HepG2 (cell line): ENCODE data around the gene RNASE4. TPM values are rescaled to one million over a fixed set of nuclear protein-coding genes. Genes with fewer than 3 reads are reported as not detected.
A peak's percentile ranks its signal among the peaks of the same experiment; 100 is the strongest.

Experiments used
- AGO1 ChIP-seq: fragments of 200-400 bp; formaldehyde crosslinking; IDR thresholded peaks from 2 replicates; pipeline ENCODE4 v1.6.1; 2017; ENCODE audit warnings: mild to moderate bottlenecking, low read depth, low read length, moderate library complexity; ENCODE audit not compliant: poor library complexity, severe bottlenecking
- ARID5B ChIP-seq: IDR thresholded peaks from 2 replicates; pipeline ENCODE4 v1.4.0; 2020; ENCODE audit warnings: mild to moderate bottlenecking, missing genetic modification reagents
- BATF2 ChIP-seq: sonication (generic); formaldehyde crosslinking; IDR thresholded peaks from 2 replicates; pipeline ENCODE4 v1.8.0; 2022; ENCODE audit warnings: mild to moderate bottlenecking, missing genetic modification reagents, moderate library complexity
- CBFB ChIP-seq: sonication (generic); formaldehyde crosslinking; IDR thresholded peaks from 2 replicates; pipeline ENCODE4 v1.4.0; 2020; ENCODE audit warnings: missing genetic modification reagents
- KDM3A ChIP-seq: IDR thresholded peaks from 2 replicates; pipeline ENCODE4 v1.6.1; 2018; ENCODE audit warnings: low read depth, missing compliant biosample characterization
- KDM4B ChIP-seq: sonication (generic); formaldehyde crosslinking; IDR thresholded peaks from 2 replicates; pipeline ENCODE4 v1.4.0; 2020; ENCODE audit warnings: missing genetic modification reagents
- MAZ ChIP-seq, 2 experiments: sonication (generic) in 1 of 2; formaldehyde crosslinking in 1 of 2; IDR thresholded peaks; 2 replicates each; pipeline versions ENCODE4 v1.5.0 to v1.6.1; 2012 to 2020; ENCODE audit warnings: low read depth in 2 of 2, mild to moderate bottlenecking in 2 of 2, borderline replicate concordance in 1 of 2, improper control_type of control experiment in 1 of 2, low read length in 1 of 2, missing genetic modification reagents in 1 of 2, moderate library complexity in 1 of 2
- MTF1 ChIP-seq: sonication (generic); formaldehyde crosslinking; IDR thresholded peaks from 2 replicates; pipeline ENCODE4 v1.5.0; 2020; ENCODE audit warnings: missing genetic modification reagents
- NCOA5 ChIP-seq: sonication (generic); formaldehyde crosslinking; IDR thresholded peaks from 2 replicates; pipeline ENCODE4 v1.4.0; 2020; ENCODE audit warnings: missing genetic modification reagents
- PRMT3 ChIP-seq: sonication (generic); formaldehyde crosslinking; IDR thresholded peaks from 2 replicates; pipeline ENCODE4 v1.8.1; 2022; ENCODE audit warnings: low read depth, mild to moderate bottlenecking, moderate library complexity, missing genetic modification reagents, borderline replicate concordance
- YEATS4 ChIP-seq: sonication (generic); formaldehyde crosslinking; IDR thresholded peaks from 2 replicates; pipeline ENCODE4 v1.4.0; 2020; ENCODE audit warnings: missing genetic modification reagents, borderline replicate concordance
- ZBTB21 ChIP-seq: sonication (generic); formaldehyde crosslinking; IDR thresholded peaks from 2 replicates; pipeline ENCODE4 v1.4.0; 2020; ENCODE audit warnings: missing genetic modification reagents
- ZNF17 ChIP-seq: sonication (generic); formaldehyde crosslinking; IDR thresholded peaks from 2 replicates; pipeline ENCODE4 v1.5.0; 2020; ENCODE audit warnings: mild to moderate bottlenecking, missing genetic modification reagents
- ZNF207 ChIP-seq: fragments of 450-650 bp; IDR thresholded peaks from 2 replicates; pipeline ENCODE4 v1.6.1; 2016; ENCODE audit warnings: antibody characterized with exemption, borderline replicate concordance
- ZNF253 ChIP-seq: sonication (generic); formaldehyde crosslinking; IDR thresholded peaks from 2 replicates; pipeline ENCODE4 v1.8.0; 2022; ENCODE audit warnings: mild to moderate bottlenecking, missing genetic modification reagents, borderline replicate concordance
- ZNF256 ChIP-seq: sonication (generic); formaldehyde crosslinking; conservative IDR thresholded peaks from 2 replicates; pipeline ENCODE4 v1.4.0; 2020; ENCODE audit warnings: missing genetic modification reagents
- ZNF280B ChIP-seq: sonication (generic); formaldehyde crosslinking; IDR thresholded peaks from 2 replicates; pipeline ENCODE4 v1.5.0; 2020; ENCODE audit warnings: missing genetic modification reagents, mild to moderate bottlenecking, borderline replicate concordance
- ZNF598 ChIP-seq: sonication (generic); formaldehyde crosslinking; IDR thresholded peaks from 2 replicates; pipeline ENCODE4 v1.5.1; 2020; ENCODE audit warnings: mild to moderate bottlenecking, missing genetic modification reagents, borderline replicate concordance
- ZNF841 ChIP-seq: sonication (generic); formaldehyde crosslinking; IDR thresholded peaks from 2 replicates; pipeline ENCODE4 v1.8.1; 2023; ENCODE audit warnings: missing genetic modification reagents, borderline replicate concordance
- polyA plus RNA-seq, 8 experiments: library from polyadenylated mRNA; depleted of rRNA in 3 of 8; stranded (reverse) in 7 of 8; unstranded in 1 of 8; fragments of >200 nt; fragmentation: Illumina TruSeq in 4 of 8; extraction: Trizol in 4 of 8; gene quantifications; 2 replicates each; pipeline versions ENCODE4 v1.2.1 to v1.2.3, GENCODE V29; 2011 to 2016; ENCODE audit warnings: low read depth in 4 of 8, missing spikeins in 1 of 8, mixed read lengths in 1 of 8; ENCODE audit not compliant: insufficient read depth in 1 of 8
- total RNA-seq, 5 experiments: library from RNA; depleted of rRNA; stranded (reverse); fragments of >200 nt; fragmentation: Illumina TruSeq; extraction: Trizol; gene quantifications; 2 replicates each; pipeline ENCODE4 v1.2.3, GENCODE V29; 2016; ENCODE audit warnings: low read depth in 1 of 5
- TF ChIP-seq, protein P1 (sequence below): sonication (generic); formaldehyde crosslinking; IDR thresholded peaks from 2 replicates; pipeline ENCODE4 v1.4.0; 2020; ENCODE audit warnings: missing genetic modification reagents

The RNASE4 gene
- total and polyA plus RNA-seq, 2 of the 13 experiments (the other 11 are each of a cell fraction or from before 2014, with no cell fraction given), result 109 to 983 TPM

- 0 out of 2 replicates have a peak, but pooled peaks have one; percentile 29 for TF ChIP-seq MTF1 (CRISPR knock-in tag)
- 0 out of 2 replicates have a peak, but pooled peaks have one; percentile 76 for TF ChIP-seq ZNF253 (CRISPR knock-in tag)
- TF ChIP-seq, protein P1, sequence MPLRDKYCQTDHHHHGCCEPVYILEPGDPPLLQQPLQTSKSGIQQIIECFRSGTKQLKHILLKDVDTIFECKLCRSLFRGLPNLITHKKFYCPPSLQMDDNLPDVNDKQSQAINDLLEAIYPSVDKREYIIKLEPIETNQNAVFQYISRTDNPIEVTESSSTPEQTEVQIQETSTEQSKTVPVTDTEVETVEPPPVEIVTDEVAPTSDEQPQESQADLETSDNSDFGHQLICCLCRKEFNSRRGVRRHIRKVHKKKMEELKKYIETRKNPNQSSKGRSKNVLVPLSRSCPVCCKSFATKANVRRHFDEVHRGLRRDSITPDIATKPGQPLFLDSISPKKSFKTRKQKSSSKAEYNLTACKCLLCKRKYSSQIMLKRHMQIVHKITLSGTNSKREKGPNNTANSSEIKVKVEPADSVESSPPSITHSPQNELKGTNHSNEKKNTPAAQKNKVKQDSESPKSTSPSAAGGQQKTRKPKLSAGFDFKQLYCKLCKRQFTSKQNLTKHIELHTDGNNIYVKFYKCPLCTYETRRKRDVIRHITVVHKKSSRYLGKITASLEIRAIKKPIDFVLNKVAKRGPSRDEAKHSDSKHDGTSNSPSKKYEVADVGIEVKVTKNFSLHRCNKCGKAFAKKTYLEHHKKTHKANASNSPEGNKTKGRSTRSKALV (CRISPR knock-in tag), result 0 out of 2 replicates have a peak, but pooled peaks have one; percentile 54
- TF ChIP-seq ZBTB21 (CRISPR knock-in tag), result peak; percentile 72
- TF ChIP-seq ZNF256 (CRISPR knock-in tag), result peak; percentile 42; the same call in 1 of the 2 replicates
- TF ChIP-seq ZNF280B (CRISPR knock-in tag), result peak; percentile 52; the same call in 1 of the 2 replicates
- TF ChIP-seq MAZ (IDR thresholded peaks at IDR 0.05; ENCODE audit: borderline replicate concordance, low read depth, low read length), result no peak; the same call in 1 of the 2 replicates
- TF ChIP-seq MAZ (CRISPR knock-in tag; IDR thresholded peaks at IDR 0.05; ENCODE audit: low read depth), result peak; percentile 76
- peak; percentile 66; the same call in 1 of the 2 replicates for TF ChIP-seq KDM4B (CRISPR knock-in tag)
- 0 out of 2 replicates have a peak, but pooled peaks have one; percentile 7 for TF ChIP-seq KDM3A (CRISPR knock-in tag)
- TF ChIP-seq PRMT3, result 0 out of 2 replicates have a peak, but pooled peaks have one; percentile 28
- TF ChIP-seq ARID5B, result peak; percentile 34; the same call in 1 of the 2 replicates
- 0 out of 2 replicates have a peak, but pooled peaks have one; percentile 18 for TF ChIP-seq ZNF17 (CRISPR knock-in tag)
- TF ChIP-seq CBFB (CRISPR knock-in tag), result no peak; the same call in 1 of the 2 replicates
- peak; percentile 72 for TF ChIP-seq AGO1
- no peak for TF ChIP-seq ZNF207
- TF ChIP-seq NCOA5 (CRISPR knock-in tag), result 0 out of 2 replicates have a peak, but pooled peaks have one; percentile 52
- peak; percentile 58 for TF ChIP-seq YEATS4 (CRISPR knock-in tag)
- peak; percentile 38; the same call in 1 of the 2 replicates for TF ChIP-seq ZNF598 (CRISPR knock-in tag)
- peak; percentile 74; the same call in 1 of the 2 replicates for TF ChIP-seq ZNF841 (CRISPR knock-in tag)
- peak; percentile 91; the same call in 1 of the 2 replicates for TF ChIP-seq BATF2 (CRISPR knock-in tag)
Observed at GRCh38 chr14:20682435-20683124, 1.8 kb upstream of the RNASE4 start (continued).
